HepG2 (cell line): ENCODE data around the gene RHOBTB1. TPM values are rescaled to one million over a fixed set of nuclear protein-coding genes. Genes with fewer than 3 reads are reported as not detected.

Experiments
- ATAC-seq: fragments of 200-7000 bp; cut with Tn5 transposase; 3 replicates; pipeline ENCODE4 v1.9.1; 2020; ENCODE audit warnings: mild to moderate bottlenecking, moderate library complexity
- BruUV-seq: library from RNA; stranded (reverse); fragments of 400-500 nt; replicated peaks from 2 replicates; lab custom pipeline; 2021; lab: Mats Ljungman, UMichigan
- CTCF ChIA-PET: fragments of 300-600 bp; formaldehyde crosslinking; extraction: SDS; loops from one replicate; lab custom pipeline; 2021; ENCODE audit warnings: low total read pairs, inconsistent platforms, low intra/inter-chr PET ratio; lab: Yijun Ruan, JAX
- POLR2A ChIA-PET: fragments of 350-600 bp; sonication (Branson Sonifier 250); formaldehyde crosslinking; loops from one replicate; lab custom pipeline; 2020; ENCODE audit warnings: antibody characterized with exemption, inconsistent platforms; lab: Yijun Ruan, JAX
- DNase-seq: peaks from one replicate; pipeline ENCODE4 v3.0.0-alpha.2; 2015; ENCODE audit warnings: low spot score
- FAIRE-seq: peaks from 3 replicates; lab custom pipeline; 2011; peaks lifted over from hg19 to GRCh38; lab: Jason Lieb, UNC
- H2AFZ ChIP-seq: one replicate; pipeline ENCODE4 v1.6.1; 2011; ENCODE audit warnings: low read length, inconsistent platforms
- H3K27ac ChIP-seq: fragments of 300-600 bp; 3 replicates; pipeline ENCODE4 v1.8.0; 2011; ENCODE audit warnings: mixed run types, mild to moderate bottlenecking, mixed read lengths, low read length, inconsistent platforms; ENCODE audit not compliant: insufficient read depth; ENCODE audit errors: extremely low read length
- H3K27me3 ChIP-seq, 2 experiments: fragments of 200-600 bp in 1 of 2; 2 replicates in 1 of 2; 3 replicates in 1 of 2; pipeline versions ENCODE4 v1.6.0 to v1.8.0; 2011; ENCODE audit warnings: low read length in 2 of 2, mild to moderate bottlenecking in 2 of 2, moderate library complexity in 2 of 2, inconsistent platforms in 1 of 2; ENCODE audit not compliant: insufficient read depth in 2 of 2, control insufficient read depth in 1 of 2
- H3K36me3 ChIP-seq, 2 experiments: fragments of 200-600 bp in 1 of 2; replicated peaks in 1 of 2; 2 replicates in 1 of 2; 3 replicates in 1 of 2; pipeline versions ENCODE4 v1.5.1 to v1.8.0; 2011; ENCODE audit warnings: low read length in 2 of 2, inconsistent platforms in 1 of 2; ENCODE audit not compliant: insufficient read depth in 2 of 2, control insufficient read depth in 1 of 2
- H3K4me1 ChIP-seq: 2 replicates; pipeline ENCODE4 v1.5.1; 2012; ENCODE audit warnings: low read length, inconsistent platforms; ENCODE audit not compliant: insufficient read depth
- H3K4me2 ChIP-seq: 2 replicates; pipeline ENCODE4 v1.6.0; 2011; ENCODE audit warnings: low read depth, low read length, inconsistent platforms
- H3K4me3 ChIP-seq, 3 experiments: fragments of 200-600 bp in 1 of 3; sonication (generic), shearing (Covaris generic) in 1 of 3; replicated peaks in 1 of 3; 2 replicates each; pipeline ENCODE4 v1.5.1; 2011 to 2016; ENCODE audit warnings: low read length in 3 of 3, inconsistent platforms in 2 of 3, low read depth in 2 of 3, mild to moderate bottlenecking in 2 of 3, control low read depth in 1 of 3, mixed read lengths in 1 of 3; ENCODE audit not compliant: insufficient read depth in 1 of 3
- H3K79me2 ChIP-seq: one replicate; pipeline ENCODE4 v1.6.1; 2011; ENCODE audit warnings: low read length, inconsistent platforms; ENCODE audit not compliant: insufficient read depth
- H3K9ac ChIP-seq: 2 replicates; pipeline ENCODE4 v1.6.0; 2011; ENCODE audit warnings: mild to moderate bottlenecking, low read depth, low read length, inconsistent platforms; ENCODE audit not compliant: insufficient read depth
- H3K9me3 ChIP-seq: 2 replicates; pipeline ENCODE4 v1.5.1; 2012; ENCODE audit warnings: mild to moderate bottlenecking, low read length
- H4K20me1 ChIP-seq: 2 replicates; pipeline ENCODE4 v1.6.0; 2011; ENCODE audit warnings: inconsistent platforms, mild to moderate bottlenecking, low read length, moderate library complexity; ENCODE audit not compliant: insufficient read depth
- CTCF ChIP-seq: sonication (generic); formaldehyde crosslinking; IDR thresholded peaks from 2 replicates; pipeline ENCODE4 v1.5.0; 2020; ENCODE audit warnings: mild to moderate bottlenecking, missing genetic modification reagents, moderate library complexity
- ESRRA ChIP-seq: sonication (generic); formaldehyde crosslinking; IDR thresholded peaks from 2 replicates; pipeline ENCODE4 v1.5.1; 2020; ENCODE audit warnings: mild to moderate bottlenecking, low read depth, missing genetic modification reagents
- GPBP1L1 ChIP-seq: sonication (generic); formaldehyde crosslinking; IDR thresholded peaks from 2 replicates; pipeline ENCODE4 v1.5.0; 2020; ENCODE audit warnings: mild to moderate bottlenecking, missing genetic modification reagents
- HIC2 ChIP-seq: sonication (generic); formaldehyde crosslinking; IDR thresholded peaks from 2 replicates; pipeline ENCODE4 v1.9.0; 2022; ENCODE audit warnings: low read depth, missing genetic modification reagents
- HOMEZ ChIP-seq: IDR thresholded peaks from 2 replicates; pipeline ENCODE4 v1.6.1; 2016; ENCODE audit warnings: low read depth
- NR2F6 ChIP-seq, 2 experiments: IDR thresholded peaks; 2 replicates each; pipeline ENCODE4 v1.6.1; 2016; ENCODE audit warnings: antibody characterized with exemption in 1 of 2, mild to moderate bottlenecking in 1 of 2
- WGBS: methylation state at CpG from one replicate; pipeline ENCODE4 v1.1.6; 2017; ENCODE audit warnings: low lambda C conversion rate; 5-methylcytosine and 5-hydroxymethylcytosine counted together
- in situ Hi-C: cut with HindIII; loops from 2 replicates; pipeline ENCODE4 v1.10.0; 2017; ENCODE audit warnings: low pct_unique_long_range_greater_than_20kb; ENCODE audit not compliant: extremely low pct_ligation_motif_present
- intact Hi-C: fragments of 100-400 bp; cut with micrococcal nuclease; formaldehyde crosslinking; loops from one replicate; pipeline ENCODE4 v1.10.0; 2022; ENCODE audit not compliant: unreplicated experiment
- polyA plus RNA-seq, 8 experiments: library from polyadenylated mRNA; depleted of rRNA in 3 of 8; stranded (reverse) in 7 of 8; unstranded in 1 of 8; fragments of >200 nt; fragmentation: Illumina TruSeq in 4 of 8; extraction: Trizol in 4 of 8; gene quantifications; 2 replicates each; pipeline versions ENCODE4 v1.2.1 to v1.2.3, GENCODE V29; 2011 to 2016; ENCODE audit warnings: low read depth in 4 of 8, missing spikeins in 1 of 8, mixed read lengths in 1 of 8; ENCODE audit not compliant: insufficient read depth in 1 of 8
- total RNA-seq, 5 experiments: library from RNA; depleted of rRNA; stranded (reverse); fragments of >200 nt; fragmentation: Illumina TruSeq; extraction: Trizol; gene quantifications; 2 replicates each; pipeline ENCODE4 v1.2.3, GENCODE V29; 2016; ENCODE audit warnings: low read depth in 1 of 5

RHOBTB1 gene
- total and polyA plus RNA-seq, 2 of the 13 experiments (the other 11 are each of a cell fraction or from before 2014, with no cell fraction given), result 18.8 to 59.5 TPM

- ChIA-PET CTCF (no interaction called here), POLR2A (no interaction called here)
- intact Hi-C loops, result loop anchor here (2.0 kb wide), 1 partner anchor 21 kb away; no protein-coding TSS in a partner anchor
- peaks cover 0 to 9% of the 10 kb centered on the region in 2 experiments; a peak in 2 of 5 replicates for H3K36me3 ChIP-seq
- BruUV-seq, result no TSS peak
- DNase-seq (no peak), FAIRE-seq (no peak), ATAC-seq (no peak)
- no peaks in the 10 kb centered on the region for H3K9me3 ChIP-seq
- H3K27me3 ChIP-seq, result no peaks in the 10 kb centered on the region
- H2AFZ ChIP-seq, result no peak overlapping the region
- H3K4me2 ChIP-seq, result no peak overlapping the region
- peaks cover 6% of the 10 kb centered on the region for H3K79me2 ChIP-seq
- peaks cover 67% of the 10 kb centered on the region for H3K4me1 ChIP-seq
- no peak overlapping the region for H3K9ac ChIP-seq
- H4K20me1 ChIP-seq, result no peaks in the 10 kb centered on the region
- WGBS, result 94% methylated on average over 3 of the region's 3 CpGs
- in situ Hi-C loops, result no loop called here
- H3K4me3 ChIP-seq, result no peak overlapping the region
- H3K27ac ChIP-seq, result peak overlapping the region; percentile 87
- TF ChIP-seq GPBP1L1 (no peak), NR2F6 (IDR thresholded peaks at IDR 0.05) (peak; percentile 35; the same call in 1 of the 2 replicates), NR2F6 (CRISPR knock-in tag; IDR thresholded peaks at IDR 0.05) (0 out of 2 replicates have a peak, but pooled peaks have one; percentile 28), HIC2 (CRISPR knock-in tag) (no peak), ESRRA (no peak), HOMEZ (0 out of 2 replicates have a peak, but pooled peaks have one; percentile 6), CTCF (CRISPR knock-in tag) (no peak)
Observed at GRCh38 chr10:60979667-60980104, 35.7 kb upstream of the RHOBTB1 start.
